NCI-H1417 treated with DMSO at 0.1 percent for 48 hours (cell line): ENCODE results near the gene METTL4.
"Not testable (repeated sequence)": the region's sequence is repeated elsewhere in the genome, so short reads cannot be mapped to it uniquely, and the experiment has no call there.

ENCODE experiments used
- DNase-seq: peaks from one replicate; lab custom pipeline; 2025; lab: John Stamatoyannopoulos, UW

The METTL4 gene

DNA sequence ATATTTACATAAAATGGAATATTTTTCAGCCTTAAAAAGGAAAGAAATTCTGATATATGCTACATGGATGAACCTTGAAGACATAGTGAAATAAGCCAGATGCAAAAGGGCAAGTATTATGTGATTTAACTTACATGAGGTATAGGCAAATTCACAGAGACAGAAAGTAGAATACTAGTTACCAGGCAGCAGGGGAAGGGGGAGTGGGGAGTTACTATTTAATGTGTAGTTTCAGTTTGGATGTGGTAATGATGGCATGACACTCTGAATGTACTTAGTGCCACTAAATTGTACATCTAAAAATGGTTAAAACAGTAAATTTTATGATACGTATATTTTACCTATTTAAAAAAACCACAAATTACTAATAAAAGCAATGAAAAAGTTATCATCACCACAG is 12.1 kb downstream of the METTL4 start:
- no peak for DNase-seq

DNA sequence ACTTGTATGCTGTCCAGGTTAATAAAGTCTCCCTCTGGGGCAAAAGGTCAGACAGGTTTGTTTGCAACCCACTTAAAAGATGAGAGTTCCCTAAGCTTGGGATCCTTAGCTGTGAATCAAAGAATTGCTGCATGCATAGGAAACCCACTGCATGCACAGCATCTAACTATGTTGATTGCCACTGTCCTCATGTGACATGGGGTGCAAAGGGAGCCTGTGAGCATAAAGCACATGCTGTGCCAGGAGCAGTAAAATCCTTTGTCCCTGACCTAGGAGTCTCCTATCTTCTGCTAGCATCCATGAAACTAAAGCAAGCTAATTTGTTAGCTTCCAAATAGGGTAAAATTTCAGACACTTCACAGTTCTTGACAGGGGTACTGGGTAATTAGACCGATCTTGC is 13.8 kb downstream of the METTL4 start:
- no peak for DNase-seq

DNA sequence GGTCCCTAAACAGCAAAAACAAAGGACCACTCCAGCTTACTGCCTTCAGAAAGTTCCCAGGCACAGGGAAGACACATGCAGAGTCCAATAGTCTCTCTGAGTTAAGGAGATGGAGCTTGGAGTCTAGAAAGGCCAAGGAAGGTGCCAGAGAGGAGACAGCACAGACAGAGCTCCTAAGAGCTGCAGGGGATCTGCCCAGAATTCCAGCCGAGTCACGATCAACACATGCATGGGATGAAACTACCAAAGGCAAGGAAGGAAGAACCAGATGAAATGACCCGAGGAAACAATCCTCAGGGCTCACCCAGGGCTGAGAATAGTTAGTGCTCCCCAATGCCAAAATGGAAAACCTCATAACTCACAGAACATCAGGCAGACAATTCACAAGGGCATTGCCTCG is 15.4 kb downstream of the METTL4 start:
- DNase-seq, result no peak

DNA sequence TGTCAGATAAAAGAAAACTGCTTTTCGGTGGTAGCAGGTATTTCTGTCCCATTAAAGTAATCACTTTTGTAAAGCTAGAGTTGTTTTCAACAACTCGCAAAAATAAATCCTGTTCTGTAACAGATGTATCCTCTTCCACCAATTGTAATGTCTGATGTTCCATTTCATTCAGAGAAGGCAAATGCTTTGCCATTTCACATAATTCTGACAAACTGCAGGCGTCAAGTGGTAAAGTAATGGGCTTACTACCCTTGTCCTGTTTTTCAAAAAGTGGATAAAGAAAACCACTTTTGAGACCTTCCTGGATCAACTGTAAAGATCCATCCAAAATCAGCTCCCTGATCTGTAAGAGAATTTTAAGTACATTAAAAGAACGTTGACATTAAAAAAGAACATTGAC is 16.6 kb downstream of the METTL4 start:
- no peak for DNase-seq

- no peak for DNase-seq
Measured at GRCh38 chr18:2551425-2551824, 19.9 kb downstream of the METTL4 start.

- DNase-seq, result no peak
Measured at GRCh38 chr18:2549462-2549861, 21.8 kb downstream of the METTL4 start.

GRCh38 chr18:2547477-2548087 is 23.7 kb downstream of the METTL4 start:
- DNase-seq, result no peak

- DNase-seq, result no peak
Measured at GRCh38 chr18:2545155-2545554, 26.1 kb downstream of the METTL4 start.

DNA sequence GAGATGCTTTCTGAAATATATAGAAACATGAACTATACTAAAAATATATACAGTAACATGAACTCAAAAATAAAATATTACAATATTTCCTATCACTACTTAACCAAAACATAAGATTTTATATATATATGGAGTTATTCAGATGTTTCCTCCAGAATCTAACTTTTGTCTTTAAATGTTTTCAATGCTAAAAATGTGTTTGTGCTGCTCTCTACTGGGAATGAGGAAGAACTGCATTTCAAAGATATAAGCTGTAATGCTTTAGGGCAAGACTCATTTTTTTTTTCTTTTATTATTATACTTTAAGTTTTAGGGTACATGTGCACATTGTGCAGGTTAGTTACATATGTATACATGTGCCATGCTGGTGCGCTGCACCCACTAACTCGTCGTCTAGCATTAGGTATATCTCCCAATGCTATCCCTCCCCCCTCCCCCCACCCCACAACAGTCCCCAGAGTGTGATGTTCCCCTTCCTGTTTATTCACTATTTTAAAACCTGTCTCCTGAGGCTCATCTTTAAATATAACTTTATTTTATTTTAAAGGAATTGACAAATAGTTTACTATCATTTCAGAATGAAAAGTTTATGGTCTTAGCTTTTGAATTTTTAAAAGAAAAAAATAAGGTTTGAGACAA is 29.3 kb downstream of the METTL4 start:
- not testable (repeated sequence) for DNase-seq

DNA sequence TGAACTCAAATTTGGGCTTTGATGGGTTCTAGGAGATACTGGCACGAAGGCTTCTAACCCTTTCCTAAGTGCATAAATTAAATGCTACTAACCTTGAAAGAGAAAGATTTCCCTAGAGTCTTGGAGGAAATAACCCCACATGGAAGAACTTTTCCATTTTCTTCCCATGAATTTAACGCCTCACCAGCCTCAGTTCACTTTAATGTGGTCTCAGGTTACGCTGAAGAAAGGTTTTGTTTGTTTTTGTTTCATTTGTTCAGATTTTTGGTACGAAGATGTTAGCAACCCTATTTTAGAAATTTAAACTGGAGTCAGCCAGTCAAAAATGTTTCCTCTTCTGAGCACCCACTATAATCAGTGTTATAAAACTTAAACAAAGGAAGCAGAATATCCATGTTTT is 30.7 kb downstream of the METTL4 start:
- DNase-seq, result no peak

- no peak for DNase-seq
Measured at GRCh38 chr18:2538844-2539243, 32.5 kb downstream of the METTL4 start.

DNA sequence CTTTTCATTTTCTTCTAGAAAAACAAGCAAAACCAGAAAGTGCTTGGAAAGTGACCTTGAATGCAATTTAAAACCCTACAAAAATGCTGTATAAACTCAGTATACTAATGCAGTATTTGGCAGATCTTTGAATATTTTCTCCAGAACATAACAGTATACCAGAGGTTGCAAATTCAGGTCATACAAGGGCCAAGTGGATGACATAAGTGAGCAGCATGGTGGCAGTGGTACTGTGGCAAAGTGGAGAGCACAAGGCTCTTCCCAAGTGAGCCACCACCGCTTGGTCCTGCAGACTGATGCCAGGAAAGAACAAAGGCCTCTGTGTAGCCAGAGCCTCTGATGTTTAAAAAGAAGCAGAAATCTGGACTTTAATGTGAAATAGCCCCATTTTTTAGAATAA is 33.1 kb downstream of the METTL4 start:
- no peak for DNase-seq

DNA sequence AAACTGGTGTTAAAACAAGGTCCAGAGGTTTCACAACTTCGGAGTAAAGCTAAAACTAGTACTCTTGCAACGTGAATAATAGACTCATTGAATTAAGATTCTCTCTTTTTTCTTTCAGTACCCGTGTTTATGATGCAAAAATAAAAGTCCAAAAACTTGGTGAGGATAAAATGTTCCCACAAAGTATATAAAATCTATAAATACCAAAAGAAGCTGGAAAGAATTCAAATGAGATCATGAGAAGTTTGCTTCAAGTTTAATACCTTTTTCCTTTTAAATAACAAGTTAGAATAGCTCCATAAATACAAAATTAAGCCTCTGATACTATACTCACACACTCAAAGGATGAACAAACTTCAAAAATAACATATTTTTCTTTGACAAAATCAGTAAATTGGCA is 34.0 kb downstream of the METTL4 start:
- no peak for DNase-seq

GRCh38 chr18:2536493-2536892 is 34.8 kb downstream of the METTL4 start:
- DNase-seq, result no peak

DNA sequence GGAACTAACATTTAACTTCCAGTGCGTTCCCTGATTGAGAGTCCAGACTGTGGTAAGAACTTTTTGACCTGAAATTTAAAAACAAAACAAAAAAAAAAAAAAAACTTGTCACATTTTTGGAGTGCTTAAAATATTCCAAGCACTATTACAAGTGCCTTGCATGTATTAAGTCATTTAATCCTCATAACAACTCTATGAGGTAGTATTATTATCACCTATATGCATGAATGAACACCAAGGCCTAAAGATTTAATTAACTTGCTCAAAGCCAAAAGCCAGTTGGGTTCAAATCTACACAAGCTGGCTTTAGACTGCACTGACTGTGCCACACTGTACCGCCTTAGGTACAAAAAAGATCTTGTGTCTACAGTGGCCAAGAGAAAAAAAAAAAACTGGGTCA is 35.2 kb downstream of the METTL4 start:
- DNase-seq, result no peak

DNA sequence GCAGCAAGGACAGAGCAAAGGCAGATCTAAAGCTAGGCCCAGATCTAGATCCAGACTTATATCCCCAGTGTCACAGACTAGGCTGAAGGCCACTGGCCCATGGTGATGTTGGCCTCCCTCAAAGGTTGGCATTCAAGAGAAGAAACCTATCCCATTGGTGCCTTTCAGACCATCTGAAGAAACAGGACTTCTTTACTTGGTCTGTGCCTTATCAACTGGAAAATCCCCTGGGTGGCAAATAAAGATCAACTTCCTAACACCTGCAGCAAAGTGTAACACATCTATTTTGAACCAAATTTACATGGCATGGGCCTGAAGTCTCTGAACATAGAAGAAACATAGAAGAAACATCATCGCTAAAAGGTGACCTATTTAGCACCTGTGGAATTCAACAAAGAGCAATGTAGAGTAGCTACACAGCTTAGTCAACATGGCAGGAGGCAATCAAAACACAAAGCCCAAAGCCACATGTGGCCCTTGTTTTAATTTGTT is 35.8 kb downstream of the METTL4 start:
- no peak for DNase-seq

- DNase-seq, result no peak
Measured at GRCh38 chr18:2534906-2535305, 36.4 kb downstream of the METTL4 start.

GRCh38 chr18:2532797-2533196 is 38.5 kb downstream of the METTL4 start:
- no peak for DNase-seq

GRCh38 chr18:2531751-2532150 is 39.6 kb downstream of the METTL4 start:
- DNase-seq, result no peak

DNA sequence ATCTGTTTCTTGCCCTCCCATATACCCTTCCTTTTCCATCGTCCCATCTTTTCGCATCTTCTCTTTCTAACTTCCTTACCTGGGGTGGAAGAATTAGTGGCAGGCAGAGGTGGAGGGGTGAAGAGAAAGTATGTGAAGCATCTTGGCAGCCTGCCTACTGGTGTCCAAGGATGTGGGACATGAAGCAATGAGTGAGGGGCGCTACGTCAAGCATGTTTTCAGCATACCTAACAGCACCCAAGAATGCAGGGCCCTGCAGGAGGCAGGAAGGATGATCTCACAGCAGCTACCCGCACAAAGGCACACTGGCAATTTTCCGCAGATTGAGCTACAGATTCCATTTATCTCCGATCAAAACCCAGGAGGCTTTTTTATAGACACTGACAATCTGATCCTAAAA is 42.2 kb downstream of the METTL4 start:
- no peak for DNase-seq

GRCh38 chr18:2526329-2526728 is 45.0 kb downstream of the METTL4 start:
- DNase-seq, result no peak

DNA sequence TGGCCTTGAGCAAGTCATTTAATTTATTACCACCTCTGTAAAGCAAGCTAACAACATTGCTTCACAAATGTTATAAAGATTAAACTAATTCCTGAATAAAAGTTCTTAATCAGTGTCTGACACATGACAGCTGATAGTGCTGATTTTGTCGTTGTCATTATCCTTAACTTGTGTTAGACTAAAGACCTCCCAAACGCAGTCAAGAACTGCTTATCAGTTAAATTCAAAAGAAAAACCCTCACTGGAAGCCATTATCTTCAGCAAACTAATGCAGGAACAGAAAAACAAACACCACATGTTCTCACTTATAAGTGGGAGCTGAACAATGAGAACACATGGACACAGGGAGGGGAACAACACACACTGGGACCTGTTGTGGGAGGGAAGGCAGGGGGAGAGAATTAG is 46.5 kb downstream of the METTL4 start:
- DNase-seq, result not testable (repeated sequence)

- no peak for DNase-seq
Measured at GRCh38 chr18:2522112-2522511, 49.2 kb downstream of the METTL4 start.

DNA sequence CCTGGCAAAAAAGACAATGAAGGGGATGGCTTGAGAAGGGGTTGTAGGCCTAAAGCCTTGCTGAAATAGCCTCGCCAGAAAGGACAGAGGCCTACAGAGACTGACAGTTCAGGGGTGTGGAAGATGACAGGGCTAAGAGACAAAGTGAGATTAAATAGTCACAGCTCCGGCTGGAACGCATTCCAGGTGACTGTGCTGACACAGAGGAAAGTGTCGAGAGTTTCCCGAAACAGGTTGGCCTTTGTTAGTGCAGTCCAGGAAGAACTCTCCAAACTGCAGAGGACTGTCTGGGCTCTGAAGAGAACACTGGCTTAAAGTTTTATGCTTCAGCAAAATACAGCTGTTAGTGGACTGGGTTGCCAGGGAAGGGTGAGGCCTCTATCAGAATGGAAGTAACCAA is 52.8 kb downstream of the METTL4 start:
- DNase-seq, result no peak
